ENCODE data around the gene SMOC2.

- TF ChIP-seq POLR2A (IDR thresholded peaks at IDR 0.05) (no peak), CTCF (IDR thresholded peaks at IDR 0.05) (no peak)
These were observed 270.8 kb downstream of the SMOC2 start for GRCh38 chr6:168711666-168712300.

Data from Peyer's patch (tissue), 4 donors.